ENCODE measurements around the gene PDCD1. TPM values are rescaled to one million over a fixed set of nuclear protein-coding genes. Genes with fewer than 3 reads are reported as not detected.

Gene PDCD1
- total and polyA plus RNA-seq, 2 of the 13 experiments (the other 11 are each of a cell fraction or from before 2014, with no cell fraction given): 0.04 TPM; not detected in 1

GRCh38 chr2:241882091-241882625 lies 23.5 kb upstream of the PDCD1 start (continued):
- TF ChIP-seq USF2 (IDR thresholded peaks at IDR 0.05; ENCODE audit: low read depth, low read length) (peak; percentile 34; the same call in 1 of the 2 replicates), USF2 (CRISPR knock-in tag; IDR thresholded peaks at IDR 0.05; ENCODE audit: borderline replicate concordance) (0 out of 2 replicates have a peak, but pooled peaks have one; percentile 37), MAF1 (CRISPR knock-in tag; IDR thresholded peaks at IDR 0.05; ENCODE audit: borderline replicate concordance) (no peak), ZNF687 (CRISPR knock-in tag; IDR thresholded peaks at IDR 0.05) (peak; percentile 58), ZNF574 (CRISPR knock-in tag; IDR thresholded peaks at IDR 0.05) (peak; percentile 4; the same call in 1 of the 2 replicates), SOX6 (IDR thresholded peaks at IDR 0.05) (no peak), SOX6 (CRISPR knock-in tag; IDR thresholded peaks at IDR 0.05) (no peak), FLYWCH1 (CRISPR knock-in tag; IDR thresholded peaks at IDR 0.05) (0 out of 2 replicates have a peak, but pooled peaks have one; percentile 68), CREB3 (CRISPR knock-in tag; IDR thresholded peaks at IDR 0.05) (no peak), ARID4A (CRISPR knock-in tag; IDR thresholded peaks at IDR 0.05; ENCODE audit: borderline replicate concordance) (peak; percentile 29; the same call in 1 of the 2 replicates), ETV5 (CRISPR knock-in tag; IDR thresholded peaks at IDR 0.05; ENCODE audit: borderline replicate concordance) (0 out of 2 replicates have a peak, but pooled peaks have one; percentile 17)
